GM18502 (cell line): ENCODE results near the gene AP4E1.
"Not testable (repeated sequence)": the region's sequence is repeated elsewhere in the genome, so short reads cannot be mapped to it uniquely, and the experiment has no call there.

Source experiments
- ATAC-seq: cut with Tn5 transposase; IDR thresholded peaks from one replicate; pipeline ENCODE4 v1.9.1; 2021; ENCODE audit warnings: mild to moderate bottlenecking; ENCODE audit not compliant: unreplicated experiment, poor library complexity

Gene AP4E1

GRCh38 chr15:50886611-50887345 lies 21.7 kb upstream of the AP4E1 start:
- ATAC-seq = no peak

- ATAC-seq = no peak
These were observed 20.4 kb upstream of the AP4E1 start for GRCh38 chr15:50888054-50888453.

GRCh38 chr15:50889589-50889988 lies 18.9 kb upstream of the AP4E1 start:
- no peak for ATAC-seq

DNA sequence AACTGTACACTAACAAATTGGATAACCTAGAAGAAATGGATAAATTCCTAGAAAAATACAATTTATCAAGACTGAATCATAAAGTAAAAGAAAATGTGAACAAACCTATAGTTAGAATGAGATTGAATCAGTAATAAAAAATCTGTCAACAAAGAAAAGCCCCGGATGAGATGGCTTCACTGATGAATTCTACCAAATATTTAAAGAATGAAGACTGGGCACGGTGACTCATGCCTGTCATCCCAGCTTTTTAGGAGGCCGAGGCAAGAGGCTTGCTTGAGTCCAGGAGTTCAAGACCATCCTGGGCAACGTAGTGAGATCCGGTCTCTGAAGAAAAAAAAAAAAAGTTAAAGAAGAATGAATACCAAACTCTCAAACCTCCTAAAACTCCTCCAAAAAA lies 17.7 kb upstream of the AP4E1 start:
- ATAC-seq = no peak

DNA sequence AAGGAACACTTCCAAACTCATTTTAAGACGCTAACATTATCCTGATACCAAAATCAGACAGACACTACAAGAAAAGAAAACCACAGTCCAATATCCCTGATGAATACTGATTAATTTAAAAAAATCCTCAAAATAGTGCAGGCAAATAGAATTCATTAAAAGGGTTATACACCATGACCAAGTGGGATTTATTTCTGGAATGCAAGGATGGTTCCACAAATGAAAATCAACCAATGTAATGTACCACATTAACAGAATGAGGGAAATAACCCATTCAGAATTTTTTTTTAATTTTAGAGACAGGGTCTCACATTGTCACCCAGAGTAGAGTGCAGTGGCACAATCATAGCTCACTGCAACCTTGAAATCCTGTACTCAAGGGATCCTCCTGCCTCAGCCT lies 17.3 kb upstream of the AP4E1 start:
- ATAC-seq = no peak

- no peak for ATAC-seq
These were observed 14.5 kb upstream of the AP4E1 start for GRCh38 chr15:50893976-50894375.

GRCh38 chr15:50901390-50901789 lies 7.1 kb upstream of the AP4E1 start:
- not testable (repeated sequence) for ATAC-seq

- no peak for ATAC-seq
These were observed 4.3 kb upstream of the AP4E1 start for GRCh38 chr15:50904211-50904610.

DNA sequence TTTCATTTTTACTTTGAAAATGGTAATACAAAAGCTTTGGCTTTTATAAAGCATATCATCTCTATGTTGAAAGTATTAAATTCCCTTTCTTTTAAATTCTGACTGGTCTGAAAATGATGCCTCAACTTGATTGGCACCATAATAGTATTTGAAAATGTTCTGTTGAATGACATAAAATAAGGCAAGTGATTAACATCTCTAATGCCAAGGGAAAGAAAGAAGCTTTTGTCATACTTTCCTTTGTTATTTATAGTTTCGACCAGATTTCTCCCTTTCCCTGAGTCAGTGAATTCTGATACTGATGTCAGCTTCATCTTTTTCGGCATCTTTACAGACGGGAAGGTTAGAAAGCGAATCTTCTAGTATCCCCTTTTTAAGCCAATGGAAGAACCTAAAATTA lies 3.4 kb upstream of the AP4E1 start:
- ATAC-seq = no peak

- peak; percentile 67 for ATAC-seq
These were observed 1.4 kb upstream of the AP4E1 start for GRCh38 chr15:50906954-50907600.

GRCh38 chr15:50907601-50908208 lies 778 bp upstream of the AP4E1 start:
- ATAC-seq = peak; percentile 31

- ATAC-seq = peak; percentile 3
These were observed 481 bp downstream of the AP4E1 start for GRCh38 chr15:50909010-50909317.

DNA sequence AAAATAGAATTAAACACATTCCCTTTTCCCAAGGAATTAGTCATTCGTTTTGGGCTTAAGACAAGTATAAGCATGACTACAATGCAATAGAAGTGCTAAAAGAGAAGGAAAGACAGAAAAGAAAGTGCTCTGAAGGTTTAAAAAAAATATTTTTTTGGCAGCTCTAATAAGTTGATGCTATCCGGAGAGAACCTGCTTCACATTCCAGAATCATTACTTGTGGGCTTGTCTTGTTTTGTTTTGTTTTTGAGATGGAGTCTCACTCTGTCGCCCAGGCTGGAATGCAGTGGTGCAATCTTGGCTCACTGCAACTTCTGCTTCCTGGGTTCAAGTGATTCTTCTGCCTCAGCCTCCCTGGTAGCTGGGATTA lies 1.9 kb downstream of the AP4E1 start:
- not testable (repeated sequence) for ATAC-seq

- ATAC-seq = no peak
These were observed 2.5 kb downstream of the AP4E1 start for GRCh38 chr15:50911001-50911400.

DNA sequence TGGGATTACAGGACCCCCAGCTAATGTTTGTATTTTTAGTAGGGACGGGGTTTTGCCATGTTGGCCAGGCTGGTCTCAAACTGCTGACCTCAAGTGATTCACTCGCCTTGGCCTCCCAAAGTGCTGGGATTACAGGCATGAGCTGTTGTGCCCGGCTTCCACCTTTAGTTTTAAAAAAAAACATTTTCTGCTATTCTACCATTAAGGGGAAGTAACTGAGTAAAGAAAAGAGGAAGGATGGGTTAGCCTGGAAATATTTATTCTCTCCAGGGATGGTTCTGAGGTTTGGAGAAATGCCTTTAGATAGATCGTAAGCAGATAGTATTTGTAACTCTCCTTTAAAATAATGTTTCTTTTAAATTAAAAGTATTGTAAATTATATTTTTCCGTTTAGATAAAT lies 3.1 kb downstream of the AP4E1 start:
- no peak for ATAC-seq

- no peak for ATAC-seq
These were observed 7.9 kb downstream of the AP4E1 start for GRCh38 chr15:50916400-50916799.

DNA sequence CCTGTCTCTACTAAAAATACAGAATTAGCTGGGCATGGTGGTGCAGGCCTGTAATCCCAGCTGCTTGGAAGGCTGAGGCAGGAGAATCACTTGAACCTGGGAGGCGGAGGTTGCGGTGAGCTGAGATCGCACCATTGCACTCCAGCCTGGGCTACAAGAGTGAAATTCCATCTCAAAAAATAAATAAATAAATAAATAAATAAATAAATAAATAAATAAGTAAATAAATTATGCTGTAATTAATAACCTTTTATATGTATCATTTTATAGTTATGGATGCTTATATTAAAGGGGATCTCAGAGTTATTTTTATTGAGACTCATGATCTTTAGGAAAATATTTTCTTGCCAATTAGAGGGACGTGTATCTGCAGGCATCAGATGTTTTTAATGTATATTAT lies 10.9 kb downstream of the AP4E1 start:
- not testable (repeated sequence) for ATAC-seq

GRCh38 chr15:50925281-50925680 lies 16.8 kb downstream of the AP4E1 start:
- no peak for ATAC-seq

GRCh38 chr15:50929062-50929461 lies 20.6 kb downstream of the AP4E1 start:
- ATAC-seq = no peak

- ATAC-seq = no peak
These were observed 22.3 kb downstream of the AP4E1 start for GRCh38 chr15:50930792-50931191.

GRCh38 chr15:50933341-50933740 lies 24.9 kb downstream of the AP4E1 start:
- ATAC-seq = no peak

GRCh38 chr15:50938525-50938924 lies 30.0 kb downstream of the AP4E1 start:
- ATAC-seq = no peak
